GM23338 (cell line): Measurements from ENCODE around the gene ATAD1. TPM values are rescaled to one million over a fixed set of nuclear protein-coding genes. Genes with fewer than 3 reads are reported as not detected.
A peak's percentile ranks its signal among the peaks of the same experiment; 100 is the strongest.

Experiments used
- ATAC-seq: fragments of 200-7000 bp; cut with Tn5 transposase; 3 replicates; pipeline ENCODE4 v1.9.1; 2020
- DNase-seq: peaks from one replicate; pipeline ENCODE4 v3.0.0-alpha.2; 2015; ENCODE audit warnings: low spot score
- H2AFZ ChIP-seq: fragments of 200-600 bp; sonication (generic); 2 replicates; pipeline ENCODE4 v1.8.0; 2016; ENCODE audit warnings: antibody characterized with exemption, mild to moderate bottlenecking, moderate library complexity
- H3F3A ChIP-seq: fragments of 200-600 bp; sonication (generic); replicated peaks from 2 replicates; pipeline ENCODE4 v1.8.0; 2017; ENCODE audit warnings: antibody characterized with exemption, mixed run types, low read depth
- H3K27ac ChIP-seq: fragments of 200-600 bp; sonication (generic); 2 replicates; pipeline ENCODE4 v1.6.1; 2016; ENCODE audit warnings: low read depth
- H3K27me3 ChIP-seq: fragments of 200-600 bp; sonication (generic); 2 replicates; pipeline ENCODE4 v1.8.0; 2016; ENCODE audit warnings: mild to moderate bottlenecking, mixed run types, moderate library complexity; ENCODE audit not compliant: insufficient read depth
- H3K36me3 ChIP-seq: fragments of 200-600 bp; sonication (generic); 2 replicates; pipeline ENCODE4 v1.8.0; 2016; ENCODE audit warnings: mild to moderate bottlenecking; ENCODE audit not compliant: insufficient read depth
- H3K4me1 ChIP-seq: fragments of 200-600 bp; sonication (generic); 2 replicates; pipeline ENCODE4 v1.8.0; 2016; ENCODE audit warnings: mild to moderate bottlenecking, moderate library complexity; ENCODE audit not compliant: insufficient read depth
- H3K4me2 ChIP-seq: fragments of 200-600 bp; sonication (generic); 2 replicates; pipeline ENCODE4 v1.7.1; 2017; ENCODE audit warnings: mixed run types
- H3K4me3 ChIP-seq: fragments of 200-600 bp; sonication (generic); 2 replicates; pipeline ENCODE4 v1.6.1; 2016; ENCODE audit warnings: mixed run types
- H3K79me2 ChIP-seq: fragments of 200-600 bp; sonication (generic); replicated peaks from 2 replicates; pipeline ENCODE4 v1.8.0; 2017; ENCODE audit warnings: mild to moderate bottlenecking; ENCODE audit not compliant: insufficient read depth
- H3K9me2 ChIP-seq: fragments of 200-600 bp; sonication (generic); 2 replicates; pipeline ENCODE4 v1.8.0; 2017; ENCODE audit not compliant: insufficient read depth
- H4K20me1 ChIP-seq: fragments of 200-600 bp; sonication (generic); replicated peaks from 2 replicates; pipeline ENCODE4 v1.8.0; 2017; ENCODE audit warnings: mild to moderate bottlenecking; ENCODE audit not compliant: insufficient read depth
- H3K27ac Mint-ChIP-seq: 2 replicates; pipeline ENCODE4 v1.8.0; 2020; ENCODE audit warnings: inconsistent platforms, mild to moderate bottlenecking, moderate library complexity, mixed read lengths
- H3K27me3 Mint-ChIP-seq: 3 replicates; pipeline ENCODE4 v1.8.0; 2022; ENCODE audit warnings: low read depth, mild to moderate bottlenecking, moderate library complexity, mixed read lengths, inconsistent platforms; ENCODE audit not compliant: insufficient read depth, poor library complexity
- H3K36me3 Mint-ChIP-seq: 3 replicates; pipeline ENCODE4 v1.8.0; 2021; ENCODE audit warnings: low read depth, mild to moderate bottlenecking, inconsistent platforms, moderate library complexity, mixed read lengths
- H3K4me1 Mint-ChIP-seq: 3 replicates; pipeline ENCODE4 v1.8.0; 2020; ENCODE audit warnings: mild to moderate bottlenecking, inconsistent platforms, mixed read lengths
- H3K4me3 Mint-ChIP-seq: 3 replicates; pipeline ENCODE4 v1.8.0; 2021; ENCODE audit warnings: moderate library complexity, mild to moderate bottlenecking, inconsistent platforms, mixed read lengths
- H3K9me3 Mint-ChIP-seq: 3 replicates; pipeline ENCODE4 v1.8.0; 2020; ENCODE audit warnings: moderate library complexity, mild to moderate bottlenecking, inconsistent platforms, mixed read lengths
- EZH2 ChIP-seq: fragments of 200-600 bp; sonication (generic); IDR thresholded peaks from one replicate; pipeline ENCODE4 v1.8.0; 2017; ENCODE audit warnings: antibody characterized with exemption, mild to moderate bottlenecking, low read depth; ENCODE audit not compliant: unreplicated experiment
- polyA plus RNA-seq: library from polyadenylated mRNA; unstranded; fragments of >200 nt; fragmentation: Nextera tagmentation; extraction: Ambion mirVana; gene quantifications from 2 replicates; pipeline ENCODE4 v1.2.1, GENCODE V29; 2016
- total RNA-seq: library from RNA; depleted of rRNA; stranded (reverse); fragments of >200 nt; shearing (Covaris generic); gene quantifications from 2 replicates; pipeline ENCODE4 v1.2.3, GENCODE V29; 2014
- TF ChIP-seq, protein P1 (sequence below): IDR thresholded peaks from one replicate; pipeline ENCODE4 v1.6.1; 2018; ENCODE audit warnings: antibody characterized with exemption; ENCODE audit not compliant: unreplicated experiment
- TF ChIP-seq, protein P2 (sequence below), 2 experiments: fragments of 200-600 bp in 1 of 2; sonication (generic) in 1 of 2; conservative IDR thresholded peaks; 2 replicates each; pipeline versions ENCODE4 v1.5.1 to v1.6.1; 2016 to 2017; ENCODE audit warnings: antibody characterized with exemption in 2 of 2, low read depth in 2 of 2, mild to moderate bottlenecking in 2 of 2, moderate library complexity in 1 of 2

Gene ATAD1
- total and polyA plus RNA-seq, 2 experiments from 2014 or later: 30.3 to 49.6 TPM

DNA sequence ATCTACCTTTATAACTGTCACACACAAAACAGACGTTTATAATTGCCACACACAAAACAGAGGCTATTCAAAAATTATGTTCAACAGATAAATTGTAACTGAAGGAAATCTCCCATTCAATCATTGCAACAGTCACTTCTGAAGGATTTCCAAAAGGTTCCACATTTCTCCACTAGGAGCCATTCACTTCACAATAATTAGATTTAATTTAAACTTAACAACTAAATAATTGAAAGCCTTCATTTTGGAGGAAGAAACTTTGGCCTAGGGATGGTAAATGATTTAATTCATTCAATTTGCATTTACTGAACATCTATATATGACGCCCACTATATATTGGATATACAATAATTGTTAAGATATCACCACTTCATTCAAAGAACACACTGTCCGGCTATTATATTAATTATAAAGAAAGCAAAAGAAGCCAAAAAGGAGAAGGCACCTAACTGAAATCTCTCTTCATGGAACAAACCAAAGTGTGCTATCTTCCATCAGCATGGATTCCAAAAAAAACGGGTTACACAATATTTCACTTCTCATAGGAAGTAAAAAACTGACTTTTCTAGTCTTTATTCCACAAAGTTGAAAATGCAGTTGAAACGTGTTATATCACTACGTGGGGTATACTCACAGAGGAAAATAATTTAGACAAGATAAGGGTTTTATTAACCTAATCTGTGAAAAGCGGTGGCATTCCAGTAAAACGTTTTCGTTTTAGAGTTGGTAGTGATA, 1.7 kb downstream of the ATAD1 start:
- H2AFZ ChIP-seq: no peak overlapping the region
- ATAC-seq (no peak), DNase-seq (no peak)
- Mint-ChIP-seq H3K4me3 (peak overlapping the region; percentile 99), H3K9me3 (no peaks in the 10 kb centered on the region), H3K36me3 (peaks cover 16% of the 10 kb centered on the region; the same call in 2 of the 3 replicates), H3K27me3 (peaks cover 4% of the 10 kb centered on the region), H3K4me1 (peaks cover 20% of the 10 kb centered on the region), H3K27ac (no peak overlapping the region)
- H3K27me3 ChIP-seq: no peaks in the 10 kb centered on the region
- H3K79me2 ChIP-seq: peaks cover 58% of the 10 kb centered on the region
- H3F3A ChIP-seq: 0 out of 2 replicates have a peak, but pooled peaks cover 3% of the 10 kb centered on the region
- H3K27ac ChIP-seq: no peak overlapping the region
- TF ChIP-seq, protein P1, sequence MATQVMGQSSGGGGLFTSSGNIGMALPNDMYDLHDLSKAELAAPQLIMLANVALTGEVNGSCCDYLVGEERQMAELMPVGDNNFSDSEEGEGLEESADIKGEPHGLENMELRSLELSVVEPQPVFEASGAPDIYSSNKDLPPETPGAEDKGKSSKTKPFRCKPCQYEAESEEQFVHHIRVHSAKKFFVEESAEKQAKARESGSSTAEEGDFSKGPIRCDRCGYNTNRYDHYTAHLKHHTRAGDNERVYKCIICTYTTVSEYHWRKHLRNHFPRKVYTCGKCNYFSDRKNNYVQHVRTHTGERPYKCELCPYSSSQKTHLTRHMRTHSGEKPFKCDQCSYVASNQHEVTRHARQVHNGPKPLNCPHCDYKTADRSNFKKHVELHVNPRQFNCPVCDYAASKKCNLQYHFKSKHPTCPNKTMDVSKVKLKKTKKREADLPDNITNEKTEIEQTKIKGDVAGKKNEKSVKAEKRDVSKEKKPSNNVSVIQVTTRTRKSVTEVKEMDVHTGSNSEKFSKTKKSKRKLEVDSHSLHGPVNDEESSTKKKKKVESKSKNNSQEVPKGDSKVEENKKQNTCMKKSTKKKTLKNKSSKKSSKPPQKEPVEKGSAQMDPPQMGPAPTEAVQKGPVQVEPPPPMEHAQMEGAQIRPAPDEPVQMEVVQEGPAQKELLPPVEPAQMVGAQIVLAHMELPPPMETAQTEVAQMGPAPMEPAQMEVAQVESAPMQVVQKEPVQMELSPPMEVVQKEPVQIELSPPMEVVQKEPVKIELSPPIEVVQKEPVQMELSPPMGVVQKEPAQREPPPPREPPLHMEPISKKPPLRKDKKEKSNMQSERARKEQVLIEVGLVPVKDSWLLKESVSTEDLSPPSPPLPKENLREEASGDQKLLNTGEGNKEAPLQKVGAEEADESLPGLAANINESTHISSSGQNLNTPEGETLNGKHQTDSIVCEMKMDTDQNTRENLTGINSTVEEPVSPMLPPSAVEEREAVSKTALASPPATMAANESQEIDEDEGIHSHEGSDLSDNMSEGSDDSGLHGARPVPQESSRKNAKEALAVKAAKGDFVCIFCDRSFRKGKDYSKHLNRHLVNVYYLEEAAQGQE: no peak
- TF ChIP-seq, protein P2, sequence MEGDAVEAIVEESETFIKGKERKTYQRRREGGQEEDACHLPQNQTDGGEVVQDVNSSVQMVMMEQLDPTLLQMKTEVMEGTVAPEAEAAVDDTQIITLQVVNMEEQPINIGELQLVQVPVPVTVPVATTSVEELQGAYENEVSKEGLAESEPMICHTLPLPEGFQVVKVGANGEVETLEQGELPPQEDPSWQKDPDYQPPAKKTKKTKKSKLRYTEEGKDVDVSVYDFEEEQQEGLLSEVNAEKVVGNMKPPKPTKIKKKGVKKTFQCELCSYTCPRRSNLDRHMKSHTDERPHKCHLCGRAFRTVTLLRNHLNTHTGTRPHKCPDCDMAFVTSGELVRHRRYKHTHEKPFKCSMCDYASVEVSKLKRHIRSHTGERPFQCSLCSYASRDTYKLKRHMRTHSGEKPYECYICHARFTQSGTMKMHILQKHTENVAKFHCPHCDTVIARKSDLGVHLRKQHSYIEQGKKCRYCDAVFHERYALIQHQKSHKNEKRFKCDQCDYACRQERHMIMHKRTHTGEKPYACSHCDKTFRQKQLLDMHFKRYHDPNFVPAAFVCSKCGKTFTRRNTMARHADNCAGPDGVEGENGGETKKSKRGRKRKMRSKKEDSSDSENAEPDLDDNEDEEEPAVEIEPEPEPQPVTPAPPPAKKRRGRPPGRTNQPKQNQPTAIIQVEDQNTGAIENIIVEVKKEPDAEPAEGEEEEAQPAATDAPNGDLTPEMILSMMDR (conservative IDR thresholded peaks at IDR 0.05; ENCODE audit: low read depth in 2 of 2): peak in 1 of 2 experiments; percentile 29; a peak in 2 of 4 replicates
- peaks cover 11% of the 10 kb centered on the region; the same call in 1 of the 2 replicates for H3K4me1 ChIP-seq
- H4K20me1 ChIP-seq: peaks cover 15% of the 10 kb centered on the region
- H3K4me2 ChIP-seq: peak overlapping the region; percentile 89
- peak overlapping the region; percentile 86 for H3K4me3 ChIP-seq
- H3K9me2 ChIP-seq: no peaks in the 10 kb centered on the region
- peaks cover 6% of the 10 kb centered on the region; the same call in 1 of the 2 replicates for H3K36me3 ChIP-seq

DNA sequence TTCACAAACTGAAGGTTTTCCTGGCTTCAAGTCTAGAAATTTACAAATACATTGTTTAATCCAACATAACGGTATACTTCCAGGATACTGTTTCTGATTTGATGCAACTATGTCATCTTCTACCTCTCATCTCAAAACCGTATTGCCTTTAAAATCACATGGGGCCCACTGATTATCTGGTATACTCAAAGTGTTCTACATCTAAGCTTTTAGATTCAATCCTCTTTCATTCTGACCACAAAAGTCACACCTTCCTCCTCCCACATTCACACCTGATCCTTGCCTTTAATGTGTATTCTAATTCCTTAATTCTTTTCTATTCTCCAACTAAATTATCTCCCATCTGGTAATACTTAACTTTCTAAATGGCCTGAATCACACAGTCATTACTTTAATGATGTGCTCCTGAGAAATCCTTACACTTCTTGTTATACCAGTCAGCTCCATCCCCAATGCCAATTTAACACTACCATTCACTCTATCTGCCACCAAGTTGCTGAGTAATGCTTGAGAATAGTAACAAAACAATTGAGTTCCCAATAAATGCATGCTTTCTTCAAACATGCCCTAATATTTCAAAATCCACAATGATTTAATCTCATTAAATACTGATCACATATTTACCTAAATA, 13.0 kb downstream of the ATAD1 start:
- Histone ChIP-seq H3K4me3 (no peak overlapping the region), H3K36me3 (peaks cover 26% of the 10 kb centered on the region), H2AFZ (no peak overlapping the region), H3F3A (no peaks in the 10 kb centered on the region), H3K9me2 (no peaks in the 10 kb centered on the region; the same call in 1 of the 2 replicates), H3K27ac (no peak overlapping the region), H3K4me2 (no peak overlapping the region), H3K27me3 (no peaks in the 10 kb centered on the region), H4K20me1 (no peaks in the 10 kb centered on the region; the same call in 1 of the 2 replicates), H3K4me1 (peaks cover 9% of the 10 kb centered on the region; the same call in 1 of the 2 replicates), H3K79me2 (peaks cover 83% of the 10 kb centered on the region)
- no peak for DNase-seq
- peaks cover 54% of the 10 kb centered on the region for H3K9me3 Mint-ChIP-seq
- TF ChIP-seq EZH2: no peak
- no peak overlapping the region for H3K4me3 Mint-ChIP-seq
- ATAC-seq: no peak
- H3K27ac Mint-ChIP-seq: no peak overlapping the region
- H3K27me3 Mint-ChIP-seq: no peaks in the 10 kb centered on the region
- H3K4me1 Mint-ChIP-seq: no peaks in the 10 kb centered on the region
- H3K36me3 Mint-ChIP-seq: peaks cover 92% of the 10 kb centered on the region
